GM06990 (cell line): ENCODE measurements around the gene ORM2.
"Not testable (repeated sequence)": the region's sequence is repeated elsewhere in the genome, so short reads cannot be mapped to it uniquely, and the experiment has no call there.

Experiments used
- DNase-seq: peaks from one replicate; pipeline ENCODE4 v3.0.0-alpha.2; 2011; ENCODE audit not compliant: insufficient read length; ENCODE audit errors: extremely low read depth
- H3K27me3 ChIP-seq: replicated peaks from 2 replicates; pipeline ENCODE4 v1.6.0; 2011; ENCODE audit warnings: low read length; ENCODE audit not compliant: control insufficient read depth, insufficient read depth
- H3K36me3 ChIP-seq: 2 replicates; pipeline ENCODE4 v1.5.1; 2011; ENCODE audit warnings: low read length; ENCODE audit not compliant: control insufficient read depth, insufficient read depth
- H3K4me3 ChIP-seq: replicated peaks from 2 replicates; pipeline ENCODE4 v1.5.1; 2011; ENCODE audit warnings: low read depth, mild to moderate bottlenecking, control low read depth, low read length
- TF ChIP-seq, protein P1 (sequence below): IDR thresholded peaks from 2 replicates; pipeline ENCODE4 v1.5.1; 2011; ENCODE audit warnings: low read length, control low read depth, mild to moderate bottlenecking, inconsistent platforms; ENCODE audit not compliant: insufficient read depth, poor library complexity, severe bottlenecking

Gene ORM2

DNA sequence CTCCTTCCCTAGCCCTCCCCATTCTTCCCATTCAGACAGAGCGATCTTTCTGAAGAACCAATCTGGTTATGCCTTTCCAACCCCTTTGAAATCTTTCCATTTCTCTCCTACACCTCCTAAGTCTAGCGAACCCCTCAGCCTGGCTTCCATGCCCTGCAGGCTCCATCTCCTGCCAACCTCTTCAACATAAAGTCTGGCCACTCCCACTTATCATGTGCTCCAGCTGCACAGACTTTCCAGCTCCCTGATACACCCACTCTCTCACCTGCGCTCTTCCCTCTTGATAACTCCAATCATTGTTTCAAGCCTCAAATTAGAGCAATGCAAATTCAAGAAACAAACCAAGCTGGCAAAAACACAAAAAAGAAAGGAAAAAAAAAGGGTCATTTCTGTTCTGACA is 10.5 kb upstream of the ORM2 start:
- no peaks in the 10 kb centered on the region; the same call in 1 of the 2 replicates for H3K27me3 ChIP-seq
- DNase-seq = no peak
- TF ChIP-seq, protein P1, sequence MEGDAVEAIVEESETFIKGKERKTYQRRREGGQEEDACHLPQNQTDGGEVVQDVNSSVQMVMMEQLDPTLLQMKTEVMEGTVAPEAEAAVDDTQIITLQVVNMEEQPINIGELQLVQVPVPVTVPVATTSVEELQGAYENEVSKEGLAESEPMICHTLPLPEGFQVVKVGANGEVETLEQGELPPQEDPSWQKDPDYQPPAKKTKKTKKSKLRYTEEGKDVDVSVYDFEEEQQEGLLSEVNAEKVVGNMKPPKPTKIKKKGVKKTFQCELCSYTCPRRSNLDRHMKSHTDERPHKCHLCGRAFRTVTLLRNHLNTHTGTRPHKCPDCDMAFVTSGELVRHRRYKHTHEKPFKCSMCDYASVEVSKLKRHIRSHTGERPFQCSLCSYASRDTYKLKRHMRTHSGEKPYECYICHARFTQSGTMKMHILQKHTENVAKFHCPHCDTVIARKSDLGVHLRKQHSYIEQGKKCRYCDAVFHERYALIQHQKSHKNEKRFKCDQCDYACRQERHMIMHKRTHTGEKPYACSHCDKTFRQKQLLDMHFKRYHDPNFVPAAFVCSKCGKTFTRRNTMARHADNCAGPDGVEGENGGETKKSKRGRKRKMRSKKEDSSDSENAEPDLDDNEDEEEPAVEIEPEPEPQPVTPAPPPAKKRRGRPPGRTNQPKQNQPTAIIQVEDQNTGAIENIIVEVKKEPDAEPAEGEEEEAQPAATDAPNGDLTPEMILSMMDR = no peak
- no peaks in the 10 kb centered on the region for H3K36me3 ChIP-seq
- H3K4me3 ChIP-seq = no peak overlapping the region

DNA sequence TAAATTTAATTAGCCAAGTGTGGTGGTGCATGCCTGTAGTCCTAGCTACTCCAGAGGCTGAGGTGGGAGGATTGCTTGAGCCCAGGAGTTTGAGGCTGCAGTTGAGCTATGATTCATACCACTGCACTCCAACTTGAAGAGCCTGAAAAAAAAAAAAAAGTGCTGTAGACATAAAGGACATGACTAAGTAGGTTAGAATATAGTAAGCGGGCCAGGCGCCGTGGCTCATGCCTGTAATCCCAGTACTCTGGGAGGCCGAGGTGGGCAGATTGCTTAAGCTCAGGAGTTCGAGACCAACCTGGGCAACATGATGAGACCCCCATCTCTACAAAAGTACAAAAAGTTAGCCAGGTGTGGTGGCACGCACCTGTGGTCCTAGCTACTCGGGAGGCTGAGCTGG is 9.0 kb upstream of the ORM2 start:
- DNase-seq, H3K4me3 ChIP-seq, H3K27me3 ChIP-seq, H3K36me3 ChIP-seq: not testable (repeated sequence)

DNA sequence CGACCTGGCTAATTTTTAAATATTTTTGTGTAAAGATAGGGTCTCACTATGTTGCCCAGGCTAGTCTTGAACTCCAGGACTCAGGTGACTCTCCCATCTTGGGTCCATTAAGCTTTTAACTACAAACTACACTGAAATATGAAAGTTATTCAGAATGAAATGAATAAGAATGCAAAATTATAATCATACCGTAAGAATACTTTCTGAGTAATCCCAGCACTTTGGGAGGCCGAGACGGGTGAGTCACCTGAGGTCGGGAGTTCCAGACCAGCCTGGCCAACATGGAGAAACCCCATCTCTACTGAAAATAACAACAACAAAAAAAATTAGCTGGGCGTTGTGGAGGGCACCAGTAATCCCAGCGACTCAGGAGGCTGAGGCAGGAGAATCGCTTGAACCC is 7.9 kb upstream of the ORM2 start:
- Histone ChIP-seq H3K27me3 (no peaks in the 10 kb centered on the region; the same call in 1 of the 2 replicates), H3K4me3 (no peak overlapping the region), H3K36me3 (no peaks in the 10 kb centered on the region)
- TF ChIP-seq, protein P1 = no peak
- no peak for DNase-seq

DNA sequence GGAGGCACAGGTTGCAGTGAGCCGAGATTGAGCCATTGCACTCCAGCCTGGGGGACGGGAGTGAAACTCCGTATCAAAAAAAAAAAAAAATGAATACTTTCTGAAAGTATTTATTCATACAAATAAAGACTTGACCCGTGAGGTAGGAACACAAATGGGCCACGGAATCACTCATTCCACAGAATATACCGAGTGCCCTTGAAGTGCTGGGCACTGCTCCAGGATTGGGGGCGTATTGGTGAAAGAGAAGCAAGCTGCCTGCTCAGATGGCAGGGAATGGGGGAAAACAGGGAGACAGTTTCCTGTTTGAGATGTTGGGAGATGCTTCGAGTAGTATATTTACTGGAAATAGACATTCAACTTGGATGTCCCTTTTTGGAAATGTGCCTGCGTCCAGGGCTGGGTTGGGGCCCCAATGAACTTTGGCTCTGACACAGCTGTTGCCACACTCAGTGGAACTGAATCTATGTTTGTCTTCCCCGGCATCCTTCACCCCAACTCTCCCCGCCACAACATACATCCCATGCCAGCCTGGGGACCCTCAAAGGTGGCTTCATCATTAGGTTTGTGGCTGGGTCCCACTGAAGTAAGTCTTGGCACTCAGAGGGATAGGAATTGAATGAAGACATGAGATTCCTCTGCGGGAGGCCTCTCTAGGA is 7.4 kb upstream of the ORM2 start:
- H3K4me3 ChIP-seq, H3K36me3 ChIP-seq, DNase-seq, H3K27me3 ChIP-seq: not testable (repeated sequence)

DNA sequence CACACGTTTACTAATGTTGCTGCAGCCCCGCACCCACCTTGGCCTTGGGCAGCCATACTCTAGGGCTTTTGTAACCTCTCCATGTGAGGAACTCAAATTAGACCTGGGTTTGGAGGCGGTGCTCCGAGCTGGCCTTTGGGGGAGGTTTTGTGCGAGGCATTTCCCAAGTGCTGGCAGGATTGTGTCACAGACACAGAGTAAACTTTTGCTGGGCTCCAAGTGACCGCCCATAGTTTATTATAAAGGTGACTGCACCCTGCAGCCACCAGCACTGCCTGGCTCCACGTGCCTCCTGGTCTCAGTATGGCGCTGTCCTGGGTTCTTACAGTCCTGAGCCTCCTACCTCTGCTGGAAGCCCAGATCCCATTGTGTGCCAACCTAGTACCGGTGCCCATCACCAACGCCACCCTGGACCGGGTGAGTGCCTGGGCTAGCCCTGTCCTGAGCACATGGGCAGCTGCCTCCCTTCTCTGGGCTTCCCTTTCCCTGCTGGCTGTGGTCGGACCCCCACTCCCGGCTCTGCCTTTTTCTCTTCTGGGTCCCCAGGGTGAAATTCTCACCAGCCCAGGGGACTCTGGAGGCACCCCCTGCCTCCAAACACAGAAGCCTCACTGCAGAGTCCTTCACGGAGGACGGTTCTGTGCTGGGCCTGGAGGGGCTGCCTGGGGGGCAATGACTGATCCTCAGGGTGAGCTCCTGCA is 6.7 kb upstream of the ORM2 start, which contains the start of gene ORM1:
TSS of gene ORM1 (plus strand) at position 268 of the 701 bp plus-strand sequence. CDS start at position 304, 36 bp downstream.
- not testable (repeated sequence) for H3K27me3 ChIP-seq, DNase-seq, H3K36me3 ChIP-seq, H3K4me3 ChIP-seq

DNA sequence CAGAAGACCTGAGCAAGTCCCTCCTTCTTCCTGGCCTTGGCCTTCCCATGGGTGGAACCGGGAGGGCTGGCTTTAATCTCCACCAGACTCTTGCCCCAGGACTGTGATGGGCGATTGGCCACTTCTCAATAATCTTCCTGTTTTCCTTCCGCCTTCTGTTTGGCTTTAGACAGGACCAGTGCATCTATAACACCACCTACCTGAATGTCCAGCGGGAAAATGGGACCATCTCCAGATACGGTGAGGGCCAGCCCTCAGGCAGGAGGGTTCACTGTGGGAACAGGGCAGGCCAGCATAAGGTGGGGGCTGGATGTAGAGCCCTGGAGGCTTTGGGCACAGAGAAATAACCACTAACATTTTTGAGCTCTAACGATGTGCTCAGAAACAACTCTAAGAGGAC is 5.8 kb upstream of the ORM2 start:
- not testable (repeated sequence) for H3K4me3 ChIP-seq, H3K27me3 ChIP-seq, H3K36me3 ChIP-seq, DNase-seq

DNA sequence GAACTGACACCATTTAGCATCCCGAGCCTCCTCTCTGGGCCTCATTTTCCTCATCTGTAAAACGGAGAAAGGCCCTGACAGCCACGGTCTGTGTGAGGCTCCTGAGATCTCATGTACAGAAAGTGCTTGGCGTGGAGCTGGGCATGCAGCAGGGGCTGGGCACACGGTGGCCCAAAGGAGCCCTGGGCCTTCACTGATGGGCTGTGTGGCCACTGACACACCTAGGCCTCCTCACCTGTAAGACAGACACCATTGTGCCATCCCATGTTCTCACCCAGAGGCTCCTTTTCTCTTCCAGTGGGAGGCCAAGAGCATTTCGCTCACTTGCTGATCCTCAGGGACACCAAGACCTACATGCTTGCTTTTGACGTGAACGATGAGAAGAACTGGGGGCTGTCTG is 5.2 kb upstream of the ORM2 start:
- Histone ChIP-seq H3K36me3 (no peaks in the 10 kb centered on the region), H3K4me3 (no peak overlapping the region), H3K27me3 (no peaks in the 10 kb centered on the region)
- no peak for DNase-seq
- TF ChIP-seq, protein P1 = no peak

DNA sequence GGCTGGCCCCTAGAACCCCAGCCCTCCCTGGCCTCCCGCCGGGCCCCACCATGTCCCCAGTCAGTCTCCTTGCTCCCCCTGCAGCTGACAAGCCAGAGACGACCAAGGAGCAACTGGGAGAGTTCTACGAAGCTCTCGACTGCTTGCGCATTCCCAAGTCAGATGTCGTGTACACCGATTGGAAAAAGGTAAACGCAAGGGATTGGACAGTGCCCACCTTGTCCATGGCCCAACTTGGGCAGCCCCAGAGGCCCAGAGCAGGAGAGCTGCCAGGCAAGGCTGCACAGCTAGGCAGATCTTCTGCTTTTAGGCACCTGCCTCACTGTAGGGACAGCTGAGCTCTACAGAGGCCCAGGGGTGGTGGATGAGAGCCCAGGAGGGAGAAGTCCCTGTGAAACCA is 4.7 kb upstream of the ORM2 start:
- H3K27me3 ChIP-seq, DNase-seq, H3K36me3 ChIP-seq, H3K4me3 ChIP-seq: not testable (repeated sequence)

DNA sequence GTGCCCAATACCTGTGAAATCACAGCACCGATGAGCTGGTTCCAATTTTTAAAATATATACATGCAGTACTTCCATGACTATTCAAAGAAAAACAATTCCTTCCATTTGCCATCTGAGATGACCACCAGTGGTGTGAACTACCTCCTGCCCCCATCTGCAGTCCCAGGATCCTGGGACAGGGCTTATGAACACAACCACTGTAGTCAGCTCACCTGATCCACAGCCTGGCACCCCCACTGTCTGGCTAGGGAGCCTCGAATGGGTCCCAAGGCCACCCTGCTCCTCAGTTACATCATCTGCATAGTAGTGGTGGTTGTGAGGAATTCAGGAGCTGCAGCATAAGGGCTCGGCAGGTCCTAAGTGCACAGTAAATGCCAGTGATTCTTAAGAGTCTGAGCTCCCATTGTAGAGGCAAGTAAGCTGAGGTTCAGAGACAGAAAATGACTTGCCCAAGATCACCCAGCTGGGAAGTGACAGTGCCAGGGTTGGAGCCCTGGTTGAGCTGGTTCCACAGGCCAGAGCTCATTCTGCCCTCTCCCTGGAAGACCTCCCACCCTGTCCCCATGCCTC is 3.9 kb upstream of the ORM2 start:
- H3K27me3 ChIP-seq, H3K36me3 ChIP-seq, H3K4me3 ChIP-seq, DNase-seq: not testable (repeated sequence)
